ENCODE measurements around the gene RPS19BP1.
A peak's percentile ranks its signal among the peaks of the same experiment; 100 is the strongest.
"Not testable (repeated sequence)": the region's sequence is repeated elsewhere in the genome, so short reads cannot be mapped to it uniquely, and the experiment has no call there.

Gene RPS19BP1

DNA sequence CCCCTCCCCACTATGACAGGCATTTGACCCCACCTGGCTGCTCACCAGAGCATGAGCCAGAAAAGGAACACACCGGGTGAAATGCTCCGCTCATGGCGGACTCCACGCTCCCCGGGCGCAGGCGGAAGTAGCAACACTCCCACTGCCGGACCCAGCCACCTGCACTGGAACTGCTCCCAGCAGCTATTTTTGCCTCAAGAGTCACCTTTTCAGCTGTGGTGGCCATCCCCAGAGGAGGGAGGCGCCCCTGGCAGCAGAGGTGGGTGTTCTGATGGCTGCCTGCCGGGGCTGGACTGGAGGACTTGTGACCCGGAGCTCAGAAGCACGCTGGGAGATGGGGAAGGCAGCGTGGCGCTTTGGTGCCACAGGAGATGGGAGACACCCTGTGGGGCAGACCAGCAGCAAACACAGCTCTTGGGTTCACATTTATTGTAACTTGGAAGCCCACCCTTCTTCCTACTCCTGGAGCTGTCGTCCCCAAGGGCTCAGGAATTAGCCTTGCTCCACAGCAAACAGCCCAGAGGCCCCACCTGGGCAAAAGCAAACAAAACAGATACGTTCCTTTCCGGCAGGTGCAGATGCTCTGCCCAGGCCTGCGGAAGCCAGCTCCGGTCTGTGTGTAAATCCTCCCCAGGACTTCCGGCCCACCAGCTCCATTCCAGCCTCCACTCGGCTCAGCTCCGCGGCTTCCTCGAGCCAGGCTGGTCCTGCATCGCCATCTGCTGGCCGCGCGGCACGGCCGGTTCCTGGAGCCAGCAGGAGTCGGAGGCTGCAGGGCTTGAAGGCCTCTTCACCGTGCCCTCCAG is 3.7 kb downstream of the RPS19BP1 start:
- peak; percentile 95 for DNase-seq (ENCODE audit: low spot score)

DNA sequence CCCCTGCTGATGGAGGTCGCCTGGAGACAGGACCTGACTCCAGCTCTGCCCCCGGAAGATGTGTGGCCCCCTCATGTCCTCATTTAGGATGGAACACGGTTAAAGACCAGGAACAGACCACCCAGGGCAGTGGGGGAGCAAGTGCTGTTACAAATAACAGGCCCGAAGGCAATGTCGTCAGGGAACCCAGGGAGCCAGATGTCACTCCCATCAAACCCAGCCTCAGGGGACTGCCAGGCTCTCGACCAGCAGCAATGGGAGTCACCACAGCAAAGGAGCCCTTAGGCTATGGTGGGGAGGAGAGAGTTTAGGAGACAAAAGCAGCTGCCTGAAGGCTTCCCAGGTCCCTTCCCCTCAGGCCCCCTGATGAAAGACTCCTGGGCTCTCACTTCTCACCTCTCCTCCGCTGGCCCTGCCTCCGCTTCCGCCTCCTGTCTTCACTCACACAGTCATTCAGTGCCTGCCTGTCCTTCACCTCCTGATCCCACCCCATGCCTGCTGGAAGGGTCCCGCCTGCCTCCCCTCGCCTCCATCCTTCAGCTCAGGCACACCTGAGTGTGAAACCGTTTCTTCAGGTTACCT is 4.4 kb downstream of the RPS19BP1 start:
- DNase-seq (ENCODE audit: low spot score) = peak; percentile 47

DNA sequence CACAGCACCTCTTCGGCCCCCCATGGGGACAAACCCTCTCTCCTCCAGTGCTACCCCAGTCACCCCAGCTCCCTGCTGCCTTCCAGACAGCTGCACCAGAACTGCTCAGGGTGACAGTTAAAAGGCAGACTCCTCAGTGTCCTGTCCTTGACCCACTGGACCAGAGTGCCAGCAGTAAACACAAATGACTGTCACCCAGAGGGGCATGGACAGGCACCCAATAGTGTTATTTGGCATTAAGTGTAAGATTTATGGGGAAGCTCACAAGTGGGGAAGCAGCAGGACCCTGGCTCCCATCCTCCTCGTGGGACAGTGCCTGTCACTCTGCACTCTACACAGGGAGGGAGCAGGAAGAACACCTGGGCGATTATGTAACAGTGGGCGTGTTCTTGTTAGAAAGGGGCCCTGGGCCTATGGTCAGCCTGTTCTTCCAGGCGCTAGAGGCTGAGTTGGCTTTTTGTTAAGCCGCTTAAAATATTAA is 5.0 kb downstream of the RPS19BP1 start:
- peak; percentile 65 for DNase-seq (ENCODE audit: low spot score)

DNA sequence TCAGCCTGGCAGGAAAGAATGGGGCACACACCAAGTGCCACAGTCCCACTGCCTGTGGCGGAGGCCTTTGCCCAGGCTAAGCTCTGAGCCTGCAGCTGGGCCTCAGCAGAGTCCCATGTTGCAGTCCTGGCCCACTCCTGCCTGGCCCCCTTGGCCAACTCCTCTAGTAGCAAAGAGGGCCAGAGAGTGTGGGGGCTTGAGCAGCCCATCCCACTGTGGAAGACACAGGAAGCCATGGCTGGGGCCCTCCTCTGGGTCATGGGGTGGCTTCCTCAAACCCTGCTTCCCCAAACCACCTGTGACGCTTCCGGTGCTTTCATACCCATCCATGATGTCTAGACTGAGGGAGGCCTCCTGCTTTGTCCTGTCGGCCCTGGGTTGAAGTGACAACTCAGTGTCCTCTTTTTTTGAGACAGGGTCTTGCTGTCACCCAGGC is 5.8 kb downstream of the RPS19BP1 start:
- DNase-seq (ENCODE audit: low spot score) = peak; percentile 66

DNA sequence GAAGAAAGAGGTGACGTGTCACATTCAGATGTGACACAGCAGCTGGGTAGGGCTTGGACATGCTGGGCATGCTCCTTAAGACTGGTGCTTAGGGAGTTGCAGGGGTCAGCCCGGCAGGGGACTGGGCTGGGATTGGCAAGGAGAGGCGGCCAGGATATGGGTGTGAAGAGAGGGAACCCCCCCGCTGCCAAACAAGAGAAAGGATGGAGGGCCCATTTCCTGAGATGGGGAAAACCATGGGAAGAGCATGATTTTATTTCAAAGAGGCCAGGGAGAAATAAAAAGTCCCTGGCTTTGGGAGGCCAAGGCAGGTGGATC is 6.9 kb downstream of the RPS19BP1 start:
- DNase-seq (ENCODE audit: low spot score) = no peak

DNA sequence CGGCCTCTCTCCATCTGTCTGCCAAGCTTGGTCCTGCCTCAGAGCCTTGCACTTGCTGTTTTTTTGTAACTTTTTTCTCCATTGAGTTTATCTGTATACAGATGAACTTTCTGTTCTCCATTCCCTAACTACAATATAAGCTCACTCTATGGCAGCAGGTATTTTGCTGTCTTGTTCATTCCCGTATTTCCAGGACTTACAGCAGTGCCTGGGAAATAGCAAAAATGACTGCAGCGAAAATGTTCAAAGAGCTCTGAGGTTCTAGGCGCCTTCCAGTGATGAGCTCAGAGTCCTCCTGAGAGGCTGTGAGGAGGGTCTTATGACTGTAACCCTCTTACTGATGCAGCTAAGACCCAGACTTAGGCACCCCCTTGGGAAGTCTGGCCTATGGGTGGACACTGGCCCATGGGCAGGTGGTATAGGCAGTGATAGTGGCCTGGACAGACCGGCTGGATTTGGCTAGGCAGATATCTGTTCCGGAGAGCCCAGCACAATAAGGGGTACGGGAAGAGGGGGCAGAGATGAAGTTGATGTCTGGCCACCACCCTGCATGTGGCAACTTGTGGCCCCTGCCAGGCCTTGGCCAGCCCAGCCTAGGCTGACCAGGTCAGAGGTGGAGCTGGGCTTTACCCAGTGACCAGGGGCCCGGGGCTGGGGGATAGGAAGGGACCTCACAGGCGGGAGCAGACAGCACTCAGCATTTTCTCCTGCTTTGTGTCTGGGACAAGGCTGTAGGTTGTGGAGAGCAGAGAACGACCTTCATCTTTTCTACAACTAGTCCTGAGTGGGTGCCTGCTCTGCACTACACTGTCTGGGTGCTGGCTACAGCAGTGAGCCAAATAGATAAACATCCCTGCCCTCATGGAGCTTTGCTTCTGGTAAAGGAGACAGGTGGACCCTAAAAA is 7.5 kb downstream of the RPS19BP1 start:
- DNase-seq (ENCODE audit: low spot score) = peak; percentile 51

DNA sequence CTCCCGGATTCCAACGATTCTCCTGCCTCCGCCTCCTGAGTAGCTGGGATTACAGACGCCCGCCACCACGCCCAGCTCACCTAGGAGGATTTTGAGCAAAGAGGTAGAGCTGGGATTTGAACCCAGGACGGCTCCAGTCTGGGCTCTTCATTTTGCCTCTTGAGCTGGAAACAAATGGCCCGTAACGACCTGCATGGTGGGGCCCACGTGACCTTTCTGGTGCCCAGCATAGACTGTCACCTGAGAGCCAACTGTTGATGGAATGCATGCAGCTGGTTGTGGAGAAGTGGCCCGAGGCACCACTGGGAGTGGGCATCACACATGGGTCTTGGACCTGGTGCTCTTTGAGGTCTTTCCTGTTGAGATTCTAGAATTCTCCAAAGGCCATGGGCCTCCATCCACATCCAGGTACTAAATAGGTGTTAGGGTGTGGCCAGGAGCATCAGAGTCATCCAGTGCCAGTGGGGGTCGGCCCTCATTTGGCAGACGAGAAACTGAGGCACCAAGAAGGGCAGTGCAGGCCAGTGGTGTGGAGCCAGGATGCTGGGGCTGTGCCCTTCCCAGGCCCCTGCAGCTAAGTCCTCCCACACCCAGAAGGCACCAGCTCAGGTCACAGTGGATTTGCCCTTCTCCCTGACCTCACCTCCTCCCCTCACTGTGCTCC is 8.3 kb downstream of the RPS19BP1 start:
- peak; percentile 44 for DNase-seq (ENCODE audit: low spot score)

DNA sequence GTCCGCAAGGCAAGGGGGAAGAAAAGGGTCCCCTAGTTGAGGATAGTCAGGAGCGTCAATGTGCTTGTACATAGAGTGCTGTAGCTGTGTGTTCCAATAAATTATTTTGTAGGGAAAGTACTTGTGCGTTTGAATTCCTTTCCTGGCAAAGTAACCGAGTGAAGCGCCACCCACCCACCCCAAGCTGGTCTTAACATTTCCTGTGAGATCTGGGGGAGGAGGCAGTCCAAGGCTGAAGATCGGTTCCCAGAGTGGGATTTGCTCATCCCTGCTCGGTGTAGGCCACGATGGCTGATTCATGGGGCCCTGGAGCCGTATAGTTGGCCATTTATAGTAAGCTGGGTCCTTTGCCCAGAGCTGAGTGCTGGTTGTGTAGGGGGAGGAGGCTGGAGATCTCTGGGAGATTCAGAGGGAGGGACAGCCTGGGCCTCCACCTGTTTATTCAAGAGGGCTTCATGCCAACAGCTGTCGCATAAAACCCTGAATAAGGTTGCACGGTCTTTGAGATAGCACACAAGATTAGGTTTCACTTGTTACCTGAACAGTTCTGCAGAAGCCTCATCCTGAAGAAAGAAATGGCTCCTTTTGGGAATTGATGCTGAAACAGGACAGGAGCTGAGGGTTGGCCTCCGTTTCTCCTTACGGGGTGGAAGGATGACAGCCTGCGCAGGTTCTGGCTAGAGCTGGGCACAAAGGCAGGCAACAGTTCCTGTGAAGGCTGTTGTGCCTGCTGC is 9.8 kb downstream of the RPS19BP1 start:
- DNase-seq (ENCODE audit: low spot score) = peak; percentile 73

DNA sequence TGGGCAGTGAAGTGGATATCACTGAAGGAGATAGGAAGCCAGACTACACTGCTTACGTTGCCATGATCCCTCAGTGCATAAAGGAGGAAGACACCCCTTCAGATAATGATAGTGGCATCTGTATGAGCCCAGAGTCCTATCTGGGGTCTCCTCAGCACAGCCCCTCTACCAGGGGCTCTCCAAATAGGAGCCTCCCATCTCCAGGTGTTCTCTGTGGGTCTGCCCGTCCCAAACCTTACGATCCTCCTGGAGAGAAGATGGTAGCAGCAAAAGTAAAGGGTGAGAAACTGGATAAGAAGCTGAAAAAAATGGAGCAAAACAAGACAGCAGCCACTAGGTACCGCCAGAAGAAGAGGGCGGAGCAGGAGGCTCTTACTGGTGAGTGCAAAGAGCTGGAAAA is 10.5 kb downstream of the RPS19BP1 start:
- DNase-seq (ENCODE audit: low spot score) = not testable (repeated sequence)

DNA sequence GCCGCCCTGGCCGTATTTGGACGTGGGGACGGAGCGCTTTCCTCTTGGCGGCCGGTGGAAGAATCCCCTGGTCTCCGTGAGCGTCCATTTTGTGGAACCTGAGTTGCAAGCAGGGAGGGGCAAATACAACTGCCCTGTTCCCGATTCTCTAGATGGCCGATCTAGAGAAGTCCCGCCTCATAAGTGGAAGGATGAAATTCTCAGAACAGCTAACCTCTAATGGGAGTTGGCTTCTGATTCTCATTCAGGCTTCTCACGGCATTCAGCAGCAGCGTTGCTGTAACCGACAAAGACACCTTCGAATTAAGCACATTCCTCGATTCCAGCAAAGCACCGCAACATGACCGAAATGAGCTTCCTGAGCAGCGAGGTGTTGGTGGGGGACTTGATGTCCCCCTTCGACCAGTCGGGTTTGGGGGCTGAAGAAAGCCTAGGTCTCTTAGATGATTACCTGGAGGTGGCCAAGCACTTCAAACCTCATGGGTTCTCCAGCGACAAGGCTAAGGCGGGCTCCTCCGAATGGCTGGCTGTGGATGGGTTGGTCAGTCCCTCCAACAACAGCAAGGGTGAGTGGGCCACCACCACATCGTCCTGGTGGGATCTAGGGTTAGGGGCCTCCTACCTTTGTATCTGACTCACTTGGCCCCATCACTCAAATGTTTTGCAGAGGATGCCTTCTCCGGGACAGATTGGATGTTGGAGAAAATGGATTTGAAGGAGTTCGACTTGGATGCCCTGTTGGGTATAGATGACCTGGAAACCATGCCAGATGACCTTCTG is 11.3 kb downstream of the RPS19BP1 start:
- DNase-seq (ENCODE audit: low spot score) = peak; percentile 30

DNA sequence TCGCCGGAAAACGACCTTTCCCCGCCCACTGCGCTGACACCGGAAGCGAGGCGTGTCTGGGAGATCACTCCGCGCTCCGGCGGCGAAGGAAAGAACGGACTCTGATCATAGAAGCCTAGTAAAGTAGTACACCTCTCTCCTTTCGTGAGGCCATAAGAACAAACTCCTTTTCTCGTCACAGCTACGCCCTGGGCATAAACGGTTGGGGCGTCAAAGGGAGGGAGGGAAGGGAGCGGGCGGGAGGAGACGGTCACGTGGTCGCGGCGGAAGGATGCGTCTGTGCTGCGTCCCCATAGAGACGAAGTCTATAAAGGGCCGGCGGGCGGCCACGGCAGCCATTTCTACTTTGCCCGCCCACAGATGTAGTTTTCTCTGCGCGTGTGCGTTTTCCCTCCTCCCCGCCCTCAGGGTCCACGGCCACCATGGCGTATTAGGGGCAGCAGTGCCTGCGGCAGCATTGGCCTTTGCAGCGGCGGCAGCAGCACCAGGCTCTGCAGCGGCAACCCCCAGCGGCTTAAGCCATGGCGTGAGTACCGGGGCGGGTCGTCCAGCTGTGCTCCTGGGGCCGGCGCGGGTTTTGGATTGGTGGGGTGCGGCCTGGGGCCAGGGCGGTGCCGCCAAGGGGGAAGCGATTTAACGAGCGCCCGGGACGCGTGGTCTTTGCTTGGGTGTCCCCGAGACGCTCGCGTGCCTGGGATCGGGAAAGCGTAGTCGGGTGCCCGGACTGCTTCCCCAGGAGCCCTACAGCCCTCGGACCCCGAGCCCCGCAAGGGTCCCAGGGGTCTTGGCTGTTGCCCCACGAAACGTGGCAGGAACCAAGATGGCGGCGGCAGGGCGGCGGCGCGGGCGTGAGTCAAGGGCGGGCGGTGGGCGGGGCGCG is 12.1 kb downstream of the RPS19BP1 start, which contains the start of gene ATF4:
TSS of gene ATF4 (plus strand) at position 337 of the 880 bp plus-strand sequence. CDS start 884 bp downstream, outside the sequence.
- DNase-seq (ENCODE audit: low spot score) = peak; percentile 61

DNA sequence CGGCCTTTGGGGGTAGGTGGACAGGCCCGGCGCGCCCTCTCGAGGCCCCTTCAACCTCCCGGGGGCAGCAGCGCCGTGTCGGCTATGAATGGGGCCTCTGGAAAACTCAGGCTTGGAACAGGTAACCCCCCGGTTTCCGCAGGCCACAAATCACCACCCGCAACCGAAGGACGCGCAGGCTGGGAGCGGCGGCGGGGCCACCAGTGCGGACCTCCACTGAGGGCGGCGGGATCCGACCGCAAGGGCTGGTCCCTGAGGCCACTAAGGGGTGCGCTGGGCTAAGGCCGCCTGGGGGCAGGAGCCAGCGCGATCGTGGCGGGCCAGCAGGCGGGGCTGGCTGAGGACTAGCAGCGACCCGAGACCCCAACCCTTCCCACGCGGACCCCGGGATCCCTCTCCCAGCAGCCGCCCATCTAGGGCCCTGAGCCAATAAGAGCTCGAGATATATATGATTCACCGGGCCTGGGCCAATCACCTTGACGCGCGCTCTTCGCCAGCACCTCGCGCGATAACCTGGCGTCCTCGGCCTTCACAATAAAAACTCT is 12.8 kb downstream of the RPS19BP1 start:
- peak; percentile 99 for DNase-seq (ENCODE audit: low spot score)

DNA sequence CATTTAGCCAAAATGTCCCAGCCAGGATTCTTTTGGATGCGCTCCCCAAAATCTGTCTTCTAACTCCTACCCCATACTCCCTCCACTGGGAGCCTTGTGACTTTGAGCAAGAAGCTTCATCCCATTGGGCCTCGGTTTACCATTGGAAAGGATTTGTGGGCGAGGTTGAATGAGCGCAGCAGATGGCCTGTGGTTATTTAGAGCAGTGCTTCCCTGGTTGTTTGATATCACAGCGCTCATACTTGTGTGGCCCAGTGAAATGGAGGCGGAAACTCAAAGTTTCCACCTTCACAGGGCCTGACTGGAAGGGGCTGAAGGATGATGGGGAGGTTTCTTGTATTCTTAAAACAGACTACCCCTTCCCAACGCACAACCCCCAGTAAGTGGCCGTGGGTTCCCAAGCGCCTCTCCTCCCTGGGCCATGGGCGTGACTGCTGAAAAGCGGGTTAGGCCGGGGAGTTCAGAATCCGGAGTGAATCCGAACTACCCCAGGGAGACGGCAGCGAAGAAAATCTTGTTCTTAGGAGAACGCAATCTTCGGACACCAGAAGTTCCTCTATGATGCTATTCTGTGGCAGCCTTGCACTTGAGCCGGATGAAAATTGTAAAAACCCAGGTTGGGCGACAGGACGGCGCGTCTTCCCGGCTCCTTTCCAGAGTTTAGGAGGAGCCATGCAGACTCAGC is 13.4 kb downstream of the RPS19BP1 start:
- peak; percentile 49 for DNase-seq (ENCODE audit: low spot score)

DNA sequence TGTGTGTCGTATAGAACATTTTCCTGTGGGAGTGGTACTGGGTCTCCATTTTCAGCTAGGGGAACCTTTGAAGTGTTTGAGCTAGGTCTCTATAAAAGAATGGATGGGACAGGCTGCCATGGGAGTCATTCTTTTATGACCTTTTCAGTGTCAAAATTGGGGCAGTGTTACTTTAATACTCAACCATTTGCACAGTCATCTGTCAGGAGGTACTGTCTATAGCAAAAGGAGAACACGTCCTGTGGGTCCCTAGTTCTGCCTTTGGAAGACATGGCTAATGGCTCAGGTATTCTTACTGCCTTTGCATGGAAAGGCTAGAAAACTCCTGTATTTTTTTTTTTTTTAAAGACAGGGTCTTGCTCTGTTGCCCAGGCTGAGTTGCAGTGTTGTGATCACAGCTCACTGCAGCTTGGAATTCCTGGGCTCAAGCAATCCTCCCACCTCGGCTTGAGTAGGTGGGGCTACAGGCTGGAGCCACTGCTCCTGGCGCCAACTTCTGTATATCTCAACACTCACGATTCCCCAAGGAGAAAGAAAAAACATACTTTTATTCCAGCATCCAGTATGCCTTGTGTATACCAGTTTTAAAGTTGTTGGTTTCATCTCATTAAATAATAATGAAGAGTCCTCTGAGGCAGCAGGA is 14.3 kb downstream of the RPS19BP1 start:
- no peak for DNase-seq (ENCODE audit: low spot score)

DNA sequence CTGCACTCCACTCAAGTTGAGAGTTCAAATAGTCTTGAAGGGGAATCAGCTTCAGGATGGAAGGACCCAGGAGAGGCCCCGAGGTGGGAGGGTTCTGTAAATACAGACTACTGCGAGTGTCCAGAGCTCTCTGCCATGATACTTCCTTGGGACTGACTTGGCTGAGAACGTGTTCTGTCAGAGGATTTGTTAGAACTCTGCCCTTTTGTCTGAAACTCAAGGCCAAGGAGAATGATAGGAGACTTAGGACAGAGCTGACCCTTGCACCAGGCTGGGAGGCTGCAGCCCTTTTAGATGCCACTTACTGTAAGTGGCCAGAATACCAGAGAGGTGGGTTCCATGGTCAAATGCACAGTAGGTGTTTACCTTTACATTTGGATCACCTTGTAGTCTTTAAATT is 15.1 kb downstream of the RPS19BP1 start:
- no peak for DNase-seq (ENCODE audit: low spot score)

DNA sequence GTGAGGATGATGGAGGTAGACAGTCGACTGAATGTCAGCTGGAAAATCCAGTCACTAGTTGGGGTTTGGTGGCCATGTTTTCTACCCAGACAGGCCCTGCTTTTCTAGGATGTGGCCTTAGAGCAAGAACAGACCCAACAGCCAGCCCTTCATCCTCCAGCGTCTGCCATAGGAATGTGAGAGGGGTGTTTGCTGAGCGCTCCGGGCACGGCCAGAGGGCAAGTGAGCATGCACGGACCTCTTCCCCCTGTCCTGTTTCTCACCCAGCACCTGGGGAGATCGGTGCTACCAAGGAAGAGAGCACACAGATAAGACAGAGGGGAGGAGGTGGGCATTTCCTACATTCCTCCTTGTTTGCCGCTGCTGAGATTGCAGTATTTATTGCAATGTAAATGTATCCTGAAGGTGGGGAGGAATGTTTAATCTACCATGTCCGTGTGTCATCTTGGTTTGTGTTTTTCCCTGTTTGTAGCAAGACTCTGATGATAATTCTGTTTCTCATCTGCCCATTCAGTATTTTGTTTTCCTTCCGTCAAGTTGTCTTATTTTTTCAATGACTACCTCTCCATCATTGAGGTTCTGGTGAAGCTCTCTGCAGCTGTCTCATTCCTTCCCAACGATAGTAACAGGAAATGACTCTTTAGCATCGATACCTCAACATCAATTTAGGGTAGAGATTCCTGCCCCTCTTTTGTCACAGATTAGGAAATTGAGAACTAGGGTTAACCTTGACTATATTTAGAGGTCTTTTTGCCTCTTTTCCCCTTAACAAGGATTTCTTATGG is 17.1 kb downstream of the RPS19BP1 start:
- DNase-seq (ENCODE audit: low spot score) = no peak

DNA sequence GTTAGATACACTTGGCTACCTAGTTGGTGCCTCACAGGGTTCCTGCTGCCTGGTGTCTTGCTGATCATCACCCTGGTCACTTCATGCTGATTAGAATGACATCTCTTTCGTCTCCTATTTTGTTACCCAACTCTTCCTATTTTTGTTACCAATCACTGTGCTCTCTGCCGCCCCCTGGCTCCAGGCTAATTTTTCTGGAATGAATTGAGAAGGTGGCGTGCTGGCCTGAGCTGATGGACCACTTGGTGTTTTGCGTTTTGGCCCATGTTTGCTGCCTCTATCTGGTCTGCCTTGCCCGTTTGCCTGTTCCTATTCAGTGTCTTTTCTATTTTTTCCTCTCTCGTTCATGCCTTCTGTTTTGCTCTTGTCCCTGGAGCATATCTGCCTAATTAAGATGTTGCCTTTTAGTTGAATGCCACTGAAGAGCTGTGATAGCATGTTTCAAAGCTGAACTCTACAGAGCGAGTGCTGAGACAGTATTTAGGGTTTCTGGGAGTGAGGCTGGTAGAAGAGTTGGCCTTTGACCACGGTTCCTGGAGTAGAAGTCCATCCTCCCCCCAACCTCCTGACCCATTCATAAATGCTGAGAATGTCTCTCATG is 18.1 kb downstream of the RPS19BP1 start:
- DNase-seq (ENCODE audit: low spot score) = peak; percentile 71

Measured in NAMALWA (cell line).